Lower leg skin (tissue), 4 donors: ENCODE data around the gene PSMB10. TPM values are rescaled to one million over a fixed set of nuclear protein-coding genes. Genes with fewer than 3 reads are reported as not detected.
"Not testable (repeated sequence)": the region's sequence is repeated elsewhere in the genome, so short reads cannot be mapped to it uniquely, and the experiment has no call there.

Experiments
- DNase-seq, 2 donors: peaks; one replicate each; pipeline ENCODE4 v3.0.0-alpha.2; 2019; ENCODE audit warnings: low spot score in 2 of 2
- H3K4me3 ChIP-seq: fragments of 200-600 bp; sonication (generic); 2 replicates; pipeline ENCODE4 v1.5.1; 2017; ENCODE audit warnings: mild to moderate bottlenecking, low read depth; ENCODE audit not compliant: poor library complexity, severe bottlenecking
- POLR2A ChIP-seq, 2 donors: fragments of 450-650 bp; IDR thresholded peaks; one replicate each; pipeline ENCODE4 v1.6.1; 2016 to 2017; ENCODE audit warnings: antibody characterized with exemption in 2 of 2, mild to moderate bottlenecking in 1 of 2, moderate library complexity in 1 of 2
- WGBS, 2 donors: methylation state at CpG; one replicate each; pipeline ENCODE4 v1.1.5; 2018; 5-methylcytosine and 5-hydroxymethylcytosine counted together
- intact Hi-C: fragments of 100-400 bp; cut with DNase I; formaldehyde crosslinking; loops from one replicate; pipeline ENCODE4 v1.15.0; 2023; ENCODE audit warnings: low total_unique reads
- total RNA-seq, 4 donors: library from RNA; depleted of rRNA; stranded (reverse); fragments of >200 nt; gene quantifications; one replicate each; pipeline ENCODE4 v1.1.0, GENCODE V29; 2016
- TF ChIP-seq, protein P1 (sequence below), 3 donors: fragments of 450-650 bp; IDR thresholded peaks; one replicate each; pipeline ENCODE4 v1.5.1; 2016; ENCODE audit warnings: antibody characterized with exemption in 3 of 3, mild to moderate bottlenecking in 3 of 3, moderate library complexity in 2 of 3

Gene PSMB10
- total RNA-seq, 4 donors from 2014 or later, result 11.4 to 20.4 (median 17.8) TPM

DNA sequence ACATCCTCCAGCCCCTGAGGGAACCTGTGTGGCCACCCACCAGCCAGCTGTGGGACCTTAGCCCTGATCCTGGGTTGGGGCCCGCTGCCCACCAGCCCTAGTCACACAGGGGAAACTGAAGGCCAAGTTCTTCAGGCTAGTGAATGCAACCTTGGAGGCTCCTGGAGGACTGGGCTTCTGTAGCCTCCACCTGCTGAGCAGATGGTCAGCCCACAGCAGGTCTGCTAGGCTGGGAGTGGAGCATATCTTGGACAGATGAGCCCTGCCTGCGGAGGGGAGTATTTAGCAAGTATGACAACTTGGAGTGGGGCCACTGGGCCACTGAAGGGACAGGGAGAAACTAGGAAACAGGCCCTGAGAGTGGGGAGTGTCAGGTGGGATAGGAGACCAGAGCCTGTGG is 39.6 kb upstream of the PSMB10 start:
- intact Hi-C loops, result no loop called here
- WGBS, 2 donors, result 90 to 97% methylated on average over 2 of the region's 2 CpGs
- no peak for DNase-seq

DNA sequence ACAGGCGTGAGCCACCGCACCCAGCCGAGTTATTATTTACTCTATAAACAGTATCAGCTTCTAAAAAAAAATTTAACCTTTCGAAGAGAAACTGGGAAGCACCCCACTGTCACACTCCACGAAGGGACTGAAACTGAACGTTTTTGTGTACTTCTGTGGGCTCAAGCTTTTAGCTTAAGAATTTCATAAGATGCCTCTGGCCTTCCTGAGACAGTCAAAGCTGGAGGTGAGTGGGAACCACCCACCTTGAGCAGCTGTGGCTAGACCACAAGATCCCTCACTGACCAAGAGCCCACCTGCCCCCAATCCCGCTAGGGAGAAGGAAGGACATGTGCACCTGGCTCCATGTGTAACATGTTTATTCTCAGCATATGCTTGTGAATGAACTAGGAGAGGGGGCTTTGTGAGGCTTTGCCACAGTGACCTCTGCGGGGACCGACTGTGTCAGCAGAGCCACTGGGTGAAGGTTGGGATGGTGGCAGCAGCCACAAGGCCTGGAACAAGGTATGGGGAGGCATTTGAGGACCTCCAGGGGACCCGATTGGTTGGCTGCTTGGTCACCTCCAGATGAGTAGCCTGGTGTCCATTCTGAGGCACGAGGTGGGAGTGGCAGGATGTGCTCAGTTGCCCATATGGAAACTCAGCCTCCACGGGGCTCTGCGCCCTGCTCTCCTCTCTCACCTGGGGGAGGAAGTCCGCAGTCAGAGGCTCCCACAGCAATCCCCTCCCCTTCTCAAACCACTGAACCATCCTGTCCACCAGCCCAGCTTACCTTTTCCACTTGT is 38.9 kb upstream of the PSMB10 start:
- 76 to 82% methylated on average over 14 of the region's 14 CpGs for WGBS, 2 donors
- no peak overlapping the region for H3K4me3 ChIP-seq
- intact Hi-C loops, result no loop called here
- DNase-seq, result no peak
- no peak for TF ChIP-seq POLR2A (IDR thresholded peaks at IDR 0.05)
- TF ChIP-seq, protein P1, sequence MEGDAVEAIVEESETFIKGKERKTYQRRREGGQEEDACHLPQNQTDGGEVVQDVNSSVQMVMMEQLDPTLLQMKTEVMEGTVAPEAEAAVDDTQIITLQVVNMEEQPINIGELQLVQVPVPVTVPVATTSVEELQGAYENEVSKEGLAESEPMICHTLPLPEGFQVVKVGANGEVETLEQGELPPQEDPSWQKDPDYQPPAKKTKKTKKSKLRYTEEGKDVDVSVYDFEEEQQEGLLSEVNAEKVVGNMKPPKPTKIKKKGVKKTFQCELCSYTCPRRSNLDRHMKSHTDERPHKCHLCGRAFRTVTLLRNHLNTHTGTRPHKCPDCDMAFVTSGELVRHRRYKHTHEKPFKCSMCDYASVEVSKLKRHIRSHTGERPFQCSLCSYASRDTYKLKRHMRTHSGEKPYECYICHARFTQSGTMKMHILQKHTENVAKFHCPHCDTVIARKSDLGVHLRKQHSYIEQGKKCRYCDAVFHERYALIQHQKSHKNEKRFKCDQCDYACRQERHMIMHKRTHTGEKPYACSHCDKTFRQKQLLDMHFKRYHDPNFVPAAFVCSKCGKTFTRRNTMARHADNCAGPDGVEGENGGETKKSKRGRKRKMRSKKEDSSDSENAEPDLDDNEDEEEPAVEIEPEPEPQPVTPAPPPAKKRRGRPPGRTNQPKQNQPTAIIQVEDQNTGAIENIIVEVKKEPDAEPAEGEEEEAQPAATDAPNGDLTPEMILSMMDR (IDR thresholded peaks at IDR 0.05), result no peak

More for the DNA sequence above, 39.6 kb upstream of the PSMB10 start:
- TF ChIP-seq POLR2A (IDR thresholded peaks at IDR 0.05), result no peak
- TF ChIP-seq, protein P1 (IDR thresholded peaks at IDR 0.05), result no peak
- H3K4me3 ChIP-seq, result no peak overlapping the region

DNA sequence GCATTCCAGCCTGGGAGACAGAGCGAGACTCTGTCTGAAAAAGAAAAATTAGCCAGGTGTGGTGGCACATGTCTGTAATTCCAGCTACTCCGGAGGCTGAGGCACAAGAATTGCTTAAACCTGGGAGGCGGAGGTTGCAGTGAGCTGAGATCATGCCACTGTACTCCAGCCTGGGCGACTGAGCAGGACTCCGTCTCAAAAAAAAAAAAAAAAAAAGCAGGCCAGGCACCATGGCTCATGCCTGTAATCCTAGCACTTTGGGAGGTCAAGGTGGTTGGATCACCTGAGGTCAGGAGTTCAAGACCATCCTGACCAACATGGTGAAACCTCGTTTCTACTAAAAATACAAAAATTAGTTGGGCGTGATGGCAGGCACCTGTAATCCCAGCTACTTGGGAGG is 35.6 kb upstream of the PSMB10 start:
- intact Hi-C loops, H3K4me3 ChIP-seq: not testable (repeated sequence)
- 83 to 92% methylated on average over 7 of the region's 7 CpGs for WGBS, 2 donors

DNA sequence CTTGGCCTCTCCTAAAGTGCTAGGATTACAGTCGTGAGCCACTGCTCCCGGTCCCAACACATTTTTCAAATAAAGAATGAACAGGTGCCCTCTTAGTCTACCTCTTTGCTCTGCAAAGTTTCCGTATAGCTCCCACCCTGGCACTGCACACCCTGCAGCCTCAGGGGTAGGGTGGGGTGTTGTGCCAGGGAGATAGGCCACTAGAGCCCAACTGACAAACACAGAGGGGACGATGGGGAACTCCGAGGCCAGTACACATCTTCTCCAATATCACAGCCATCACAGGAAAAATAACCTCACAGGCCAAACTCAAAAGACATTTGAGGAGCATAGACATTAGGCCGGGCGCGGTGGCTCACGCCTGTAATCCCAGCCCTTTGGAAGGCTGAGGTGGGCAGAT is 34.5 kb upstream of the PSMB10 start:
- no peak overlapping the region for H3K4me3 ChIP-seq
- TF ChIP-seq, protein P1 (IDR thresholded peaks at IDR 0.05), result no peak
- TF ChIP-seq POLR2A (IDR thresholded peaks at IDR 0.05), result no peak
- no peak for DNase-seq
- intact Hi-C loops, result no loop called here
- 91 to 95% methylated on average over 9 of the region's 9 CpGs for WGBS, 2 donors

More for the DNA sequence above, 35.6 kb upstream of the PSMB10 start:
- not testable (repeated sequence) for DNase-seq

DNA sequence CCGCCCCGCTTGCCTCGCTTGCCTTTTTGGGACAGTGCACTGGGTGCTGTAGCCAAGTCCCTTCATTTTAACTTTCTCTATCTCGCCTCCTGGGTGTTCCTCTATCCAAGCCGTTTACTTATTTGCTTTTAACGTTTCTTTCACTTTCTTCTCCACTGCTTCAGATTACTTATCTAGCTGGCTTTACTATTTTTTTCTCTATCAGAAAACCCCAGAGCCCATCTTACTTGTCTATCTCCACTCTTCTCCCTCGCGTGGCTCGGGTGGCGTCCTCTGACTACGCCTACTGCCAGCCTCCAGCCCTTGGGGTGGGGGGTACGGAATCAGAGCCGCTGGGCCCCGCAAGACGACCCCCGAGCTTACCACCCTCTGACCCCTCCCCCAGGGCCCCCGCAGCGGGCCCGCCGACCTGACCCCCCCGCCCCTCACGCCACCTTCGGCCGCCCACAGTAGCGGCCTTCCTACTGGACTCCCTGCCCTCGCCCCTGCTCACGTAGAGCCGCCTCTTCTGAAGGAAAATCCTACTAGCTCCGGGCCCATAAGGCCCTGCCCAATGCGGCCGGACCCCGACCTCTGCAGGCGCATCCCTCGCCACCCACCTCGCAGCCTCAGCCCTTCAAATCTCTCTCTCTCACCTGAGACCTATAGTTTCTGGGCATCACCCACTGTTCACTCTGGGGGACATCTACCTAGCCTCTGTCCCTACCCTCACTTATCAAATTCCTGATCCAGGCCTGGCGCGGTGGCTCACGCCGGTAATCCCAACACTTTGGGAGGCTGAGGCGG is 32.8 kb upstream of the PSMB10 start:
- TF ChIP-seq POLR2A (IDR thresholded peaks at IDR 0.05), result no peak
- TF ChIP-seq, protein P1 (IDR thresholded peaks at IDR 0.05), result no peak
- no peak for DNase-seq
- peak overlapping the region; percentile 53 for H3K4me3 ChIP-seq
- intact Hi-C loops, result no loop called here
- WGBS, 2 donors, result 38 to 50% methylated on average over 30 to 35 of the region's 40 CpGs
